Neural progenitor cell (in vitro differentiated cells): ENCODE results near the gene ZBTB25.

Experiments used
- EZH2 ChIP-seq: fragments of 200-600 bp; sonication (generic); IDR thresholded peaks from 2 replicates; pipeline ENCODE4 v1.6.1; 2017; ENCODE audit warnings: antibody characterized with exemption, mild to moderate bottlenecking, moderate library complexity
- EZH2phosphoT487 ChIP-seq: fragments of 200-600 bp; sonication (generic); IDR thresholded peaks from 2 replicates; pipeline ENCODE4 v1.6.1; 2017; ENCODE audit warnings: antibody characterized with exemption
- TF ChIP-seq, protein P1 (sequence below): fragments of 200-600 bp; sonication (generic); IDR thresholded peaks from 2 replicates; pipeline ENCODE4 v1.5.1; 2017; ENCODE audit warnings: antibody characterized with exemption, mild to moderate bottlenecking

DNA sequence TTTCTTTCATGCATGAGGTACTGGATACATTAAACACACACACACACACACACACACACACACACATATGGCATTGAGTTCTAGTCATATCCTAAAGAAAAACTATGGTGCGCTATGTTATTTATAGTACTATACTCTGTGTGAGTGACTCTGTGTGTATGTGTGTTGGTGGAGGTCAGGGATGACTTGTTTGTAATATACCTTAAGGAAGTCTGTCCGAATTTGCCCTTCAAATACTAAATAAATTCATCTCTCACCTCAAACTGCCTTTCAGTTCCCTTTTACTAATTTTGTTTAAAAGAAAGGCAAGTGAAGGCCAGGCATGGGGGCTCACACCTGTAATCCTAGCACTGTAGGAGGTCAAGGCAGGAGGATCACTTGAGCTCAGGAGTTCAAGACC is 40.4 kb downstream of the ZBTB25 start:
- TF ChIP-seq, protein P1, sequence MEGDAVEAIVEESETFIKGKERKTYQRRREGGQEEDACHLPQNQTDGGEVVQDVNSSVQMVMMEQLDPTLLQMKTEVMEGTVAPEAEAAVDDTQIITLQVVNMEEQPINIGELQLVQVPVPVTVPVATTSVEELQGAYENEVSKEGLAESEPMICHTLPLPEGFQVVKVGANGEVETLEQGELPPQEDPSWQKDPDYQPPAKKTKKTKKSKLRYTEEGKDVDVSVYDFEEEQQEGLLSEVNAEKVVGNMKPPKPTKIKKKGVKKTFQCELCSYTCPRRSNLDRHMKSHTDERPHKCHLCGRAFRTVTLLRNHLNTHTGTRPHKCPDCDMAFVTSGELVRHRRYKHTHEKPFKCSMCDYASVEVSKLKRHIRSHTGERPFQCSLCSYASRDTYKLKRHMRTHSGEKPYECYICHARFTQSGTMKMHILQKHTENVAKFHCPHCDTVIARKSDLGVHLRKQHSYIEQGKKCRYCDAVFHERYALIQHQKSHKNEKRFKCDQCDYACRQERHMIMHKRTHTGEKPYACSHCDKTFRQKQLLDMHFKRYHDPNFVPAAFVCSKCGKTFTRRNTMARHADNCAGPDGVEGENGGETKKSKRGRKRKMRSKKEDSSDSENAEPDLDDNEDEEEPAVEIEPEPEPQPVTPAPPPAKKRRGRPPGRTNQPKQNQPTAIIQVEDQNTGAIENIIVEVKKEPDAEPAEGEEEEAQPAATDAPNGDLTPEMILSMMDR, result no peak
- TF ChIP-seq EZH2 (no peak), EZH2phosphoT487 (no peak)
